H1 (cell line): Measurements from ENCODE around the gene TEF. TPM values are rescaled to one million over a fixed set of nuclear protein-coding genes. Genes with fewer than 3 reads are reported as not detected.

Experiments
- CTCF ChIA-PET: fragments of 300-600 bp; sonication (Branson Sonifier 250); formaldehyde crosslinking; loops from one replicate; lab custom pipeline; 2021; ENCODE audit not compliant: partially characterized antibody; lab: Charles Lee
- POLR2A ChIA-PET: fragments of 300-600 bp; sonication (Branson Sonifier 250); formaldehyde crosslinking; loops from one replicate; lab custom pipeline; 2021; ENCODE audit warnings: inconsistent platforms; ENCODE audit not compliant: partially characterized antibody; lab: Charles Lee
- DNase-seq, 2 experiments: peaks; one replicate each; pipeline versions ENCODE4 v3.0.0 to v3.0.0-alpha.2; 2010 to 2022; ENCODE audit warnings: low spot score in 2 of 2, low read depth in 1 of 2, mixed read lengths in 1 of 2
- FAIRE-seq: peaks from 2 replicates; lab custom pipeline; 2011; peaks lifted over from hg19 to GRCh38; lab: Jason Lieb, UNC
- H2AFZ ChIP-seq: 2 replicates; pipeline ENCODE4 v1.8.1; 2012; ENCODE audit warnings: low read length, inconsistent platforms
- H2AK5ac ChIP-seq: 2 replicates; pipeline ENCODE4 v1.6.1; 2013; ENCODE audit warnings: low read depth, low read length
- H2BK120ac ChIP-seq: replicated peaks from 2 replicates; pipeline ENCODE3; 2013; ENCODE audit warnings: low read depth, low read length, inconsistent platforms
- H2BK12ac ChIP-seq: 2 replicates; pipeline ENCODE4 v1.6.1; 2013; ENCODE audit warnings: low read depth, low read length
- H2BK15ac ChIP-seq: 2 replicates; pipeline ENCODE4 v1.6.1; 2013; ENCODE audit warnings: low read length
- H2BK20ac ChIP-seq: 2 replicates; pipeline ENCODE4 v1.6.1; 2013; ENCODE audit warnings: low read length
- H2BK5ac ChIP-seq: 2 replicates; pipeline ENCODE4 v1.6.1; 2013; ENCODE audit warnings: low read depth, low read length
- H3K14ac ChIP-seq: 2 replicates; pipeline ENCODE4 v1.6.1; 2013; ENCODE audit warnings: inconsistent platforms; ENCODE audit not compliant: insufficient read length
- H3K18ac ChIP-seq: 2 replicates; pipeline ENCODE4 v1.6.1; 2013; ENCODE audit warnings: low read length; ENCODE audit errors: extremely low read depth
- H3K23ac ChIP-seq: 2 replicates; pipeline ENCODE4 v1.6.1; 2013; ENCODE audit warnings: inconsistent platforms; ENCODE audit not compliant: insufficient read length
- H3K23me2 ChIP-seq: 2 replicates; pipeline ENCODE4 v1.6.1; 2013; ENCODE audit warnings: low read depth, low read length
- H3K27ac ChIP-seq: 2 replicates; pipeline ENCODE4 v1.6.1; 2011; ENCODE audit warnings: low read depth, low read length, inconsistent platforms
- H3K27me3 ChIP-seq, 4 experiments: replicated peaks in 1 of 4; 1 replicate in 1 of 4; 2 replicates in 3 of 4; pipeline versions ENCODE4 v1.6.1 to v1.8.1; 2011 to 2013; ENCODE audit warnings: low read length in 3 of 4, mild to moderate bottlenecking in 3 of 4, inconsistent platforms in 2 of 4, mixed read lengths in 2 of 4, moderate library complexity in 1 of 4; ENCODE audit not compliant: control insufficient read depth in 3 of 4, insufficient read depth in 3 of 4; ENCODE audit errors: extremely low read depth in 1 of 4
- H3K36me3 ChIP-seq, 4 experiments: 2 replicates each; pipeline versions ENCODE4 v1.6.1 to v1.8.1; 2011 to 2013; ENCODE audit warnings: mild to moderate bottlenecking in 4 of 4, low read length in 3 of 4, moderate library complexity in 2 of 4, control low read depth in 1 of 4, inconsistent platforms in 1 of 4; ENCODE audit not compliant: insufficient read depth in 4 of 4, control insufficient read depth in 2 of 4
- H3K4ac ChIP-seq: replicated peaks from 2 replicates; pipeline ENCODE3; 2013; ENCODE audit warnings: low read length, low read depth, mixed read lengths, inconsistent platforms; ENCODE audit not compliant: insufficient read length
- H3K4me1 ChIP-seq, 4 experiments: replicated peaks in 1 of 4; 1 replicate in 1 of 4; 2 replicates in 3 of 4; pipeline versions ENCODE4 v1.6.1 to v1.8.1; 2011 to 2013; ENCODE audit warnings: low read length in 3 of 4, inconsistent platforms in 2 of 4, mixed read lengths in 1 of 4; ENCODE audit not compliant: insufficient read depth in 4 of 4, control insufficient read depth in 3 of 4
- H3K4me2 ChIP-seq, 2 experiments: 2 replicates each; pipeline versions ENCODE4 v1.6.1 to v1.8.1; 2011 to 2013; ENCODE audit warnings: low read depth in 2 of 2, low read length in 2 of 2, control low read depth in 1 of 2, inconsistent platforms in 1 of 2, mild to moderate bottlenecking in 1 of 2; ENCODE audit not compliant: insufficient read depth in 1 of 2
- H3K4me3 ChIP-seq, 4 experiments: fragments of 200-600, 300-600 bp in 1 of 4; sonication (generic), shearing (Covaris generic), sonication (Bioruptor Twin) in 1 of 4; 2 replicates each; pipeline versions ENCODE4 v1.5.1 to v1.8.1; 2011 to 2016; ENCODE audit warnings: low read length in 4 of 4, low read depth in 3 of 4, control low read depth in 2 of 4, inconsistent platforms in 2 of 4, mild to moderate bottlenecking in 2 of 4, mixed read lengths in 1 of 4, moderate library complexity in 1 of 4; ENCODE audit not compliant: insufficient read depth in 2 of 4; ENCODE audit errors: extremely low read depth in 1 of 4
- H3K56ac ChIP-seq: replicated peaks from 2 replicates; pipeline ENCODE3; 2013; ENCODE audit warnings: low read depth, mild to moderate bottlenecking, mixed read lengths, low read length, inconsistent platforms; ENCODE audit not compliant: insufficient read length
- H3K79me1 ChIP-seq: 2 replicates; pipeline ENCODE4 v1.6.1; 2013; ENCODE audit warnings: low read depth, low read length, control low read depth
- H3K79me2 ChIP-seq, 2 experiments: 2 replicates each; pipeline versions ENCODE4 v1.6.1 to v1.8.1; 2012 to 2013; ENCODE audit warnings: low read length in 2 of 2, mild to moderate bottlenecking in 2 of 2, inconsistent platforms in 1 of 2; ENCODE audit not compliant: insufficient read depth in 2 of 2, control insufficient read depth in 1 of 2
- H3K9ac ChIP-seq, 4 experiments: replicated peaks in 1 of 4; 1 replicate in 1 of 4; 2 replicates in 3 of 4; pipeline versions ENCODE4 v1.6.1 to v1.8.1; 2011 to 2013; ENCODE audit warnings: low read depth in 3 of 4, low read length in 3 of 4, control low read depth in 2 of 4, mild to moderate bottlenecking in 2 of 4, moderate library complexity in 2 of 4, inconsistent platforms in 1 of 4; ENCODE audit errors: extremely low read depth in 1 of 4
- H3K9me3 ChIP-seq, 2 experiments: 2 replicates each; pipeline versions ENCODE4 v1.6.1 to v1.8.1; 2012 to 2013; ENCODE audit warnings: mild to moderate bottlenecking in 2 of 2, moderate library complexity in 2 of 2, control low read depth in 1 of 2, inconsistent platforms in 1 of 2, low read depth in 1 of 2, low read length in 1 of 2, mixed read lengths in 1 of 2; ENCODE audit not compliant: insufficient read depth in 2 of 2
- H4K20me1 ChIP-seq, 2 experiments: replicated peaks in 1 of 2; 2 replicates each; pipeline versions ENCODE3 to v1.8.1; 2011 to 2013; ENCODE audit warnings: inconsistent platforms in 2 of 2, low read length in 2 of 2, mild to moderate bottlenecking in 1 of 2; ENCODE audit not compliant: insufficient read depth in 2 of 2, control insufficient read depth in 1 of 2
- H4K5ac ChIP-seq: 2 replicates; pipeline ENCODE4 v1.6.1; 2013; ENCODE audit warnings: low read length, low read depth, mixed read lengths, inconsistent platforms; ENCODE audit not compliant: insufficient read length
- H4K8ac ChIP-seq: 2 replicates; pipeline ENCODE4 v1.8.0; 2013; ENCODE audit warnings: mild to moderate bottlenecking, moderate library complexity, low read length, inconsistent platforms; ENCODE audit not compliant: insufficient read depth; ENCODE audit errors: extremely low read depth
- H4K91ac ChIP-seq: replicated peaks from 2 replicates; pipeline ENCODE3; 2013; ENCODE audit warnings: low read length, mixed read lengths, inconsistent platforms; ENCODE audit not compliant: insufficient read length
- BCL11A ChIP-seq, 2 experiments: IDR thresholded peaks; one replicate each; pipeline ENCODE4 v1.6.1; 2011; ENCODE audit warnings: low read depth in 2 of 2, low read length in 2 of 2, mild to moderate bottlenecking in 2 of 2
- GABPA ChIP-seq: IDR thresholded peaks from 2 replicates; pipeline ENCODE4 v1.6.1; 2011; ENCODE audit warnings: mild to moderate bottlenecking, low read length, moderate library complexity, borderline replicate concordance; ENCODE audit not compliant: insufficient read depth
- MAFK ChIP-seq: IDR thresholded peaks from 2 replicates; pipeline ENCODE4 v1.6.1; 2012; ENCODE audit warnings: low read depth, mild to moderate bottlenecking, improper control_type of control experiment, low read length
- MAX ChIP-seq: IDR thresholded peaks from 2 replicates; pipeline ENCODE4 v1.6.1; 2012; ENCODE audit warnings: inconsistent platforms
- PHF8 ChIP-seq: fragments of 200-600 bp; sonication (generic); conservative IDR thresholded peaks from 2 replicates; pipeline ENCODE4 v1.7.1; 2012; ENCODE audit warnings: low read depth, mild to moderate bottlenecking, inconsistent platforms, low read length, moderate library complexity
- POLR2A ChIP-seq, 2 experiments: IDR thresholded peaks; 1 replicate in 1 of 2; 2 replicates in 1 of 2; pipeline ENCODE4 v1.6.1; 2011; ENCODE audit warnings: low read depth in 2 of 2, low read length in 2 of 2, mild to moderate bottlenecking in 2 of 2; ENCODE audit errors: control extremely low read depth in 1 of 2
- RAD21 ChIP-seq, 2 experiments: IDR thresholded peaks in 1 of 2; conservative IDR thresholded peaks in 1 of 2; 2 replicates each; pipeline ENCODE4 v1.6.1; 2011; ENCODE audit warnings: low read depth in 2 of 2, low read length in 2 of 2, improper control_type of control experiment in 1 of 2, inconsistent platforms in 1 of 2, mild to moderate bottlenecking in 1 of 2, moderate library complexity in 1 of 2
- SIN3A ChIP-seq, 2 experiments: IDR thresholded peaks in 1 of 2; conservative IDR thresholded peaks in 1 of 2; 2 replicates each; pipeline ENCODE4 v1.6.1; 2011 to 2012; ENCODE audit warnings: low read length in 2 of 2, improper control_type of control experiment in 1 of 2, low read depth in 1 of 2, mild to moderate bottlenecking in 1 of 2
- TAF1 ChIP-seq: IDR thresholded peaks from 2 replicates; pipeline ENCODE4 v1.6.1; 2011; ENCODE audit warnings: mild to moderate bottlenecking, low read depth, low read length
- WGBS, 2 experiments: shearing (Covaris generic) in 1 of 2; methylation state at CpG; one replicate each; pipeline versions ENCODE4 v1.1.6 to v1.1.7; 2013 to 2015; ENCODE audit warnings: low lambda C conversion rate in 2 of 2, mixed read lengths in 2 of 2, inconsistent platforms in 1 of 2, low coverage in 1 of 2, missing lambda C conversion rate in 1 of 2; ENCODE audit not compliant: insufficient replicate concordance in 2 of 2, insufficient coverage in 1 of 2, insufficient read length in 1 of 2; ENCODE audit errors: extremely low coverage in 1 of 2, missing lambda C conversion rate in 1 of 2; 5-methylcytosine and 5-hydroxymethylcytosine counted together
- polyA plus RNA-seq, 7 experiments: library from polyadenylated mRNA; depleted of rRNA in 3 of 7; stranded (reverse) in 5 of 7; unstranded in 2 of 7; fragments of >200 nt in 5 of 7; fragments of 200-250 nt in 2 of 7; gene quantifications; 1 replicate in 5 of 7; 2 replicates in 1 of 7; 4 replicates in 1 of 7; pipeline versions ENCODE4 v1.2.1 to v1.2.3, GENCODE V29; 2011 to 2013; ENCODE audit warnings: missing spikeins in 2 of 7, mixed read lengths in 2 of 7
- total RNA-seq: library from RNA; stranded (reverse); fragmentation: NEBNext Ultra II Directional; extraction: Animal tissue kit (Norgen Biotek cat#: 25700); gene quantifications from 2 replicates; pipeline ENCODE4 v1.2.1, GENCODE V29; 2021

The TEF gene
- total and polyA plus RNA-seq, 2 of the 8 experiments (the other 6 are each of a cell fraction or from before 2014, with no cell fraction given) = 7.4 to 9.0 TPM

GRCh38 chr22:41445129-41446056, 63.7 kb downstream of the TEF start:
- Histone ChIP-seq H3K79me2 (peaks cover 23 to 58% of the 10 kb centered on the region in 2 experiments), H2AFZ (no peak overlapping the region), H4K8ac (no peak overlapping the region), H2BK12ac (peak overlapping the region; percentile 51; the same call in 1 of the 2 replicates), H4K20me1 (peaks cover 7 to 9% of the 10 kb centered on the region in 2 experiments), H3K14ac (peak overlapping the region; percentile 20), H3K4me2 (peak overlapping the region; percentile 88 to 100), H3K23me2 (peaks cover 29% of the 10 kb centered on the region), H3K27ac (peak overlapping the region; percentile 96), H3K36me3 (peaks cover 0 to 17% (median 5%) of the 10 kb centered on the region in 4 experiments; a peak in 5 of 8 replicates), H3K56ac (no peak overlapping the region), H3K23ac (no peak overlapping the region), H2BK120ac (no peak overlapping the region), H3K18ac (peak overlapping the region; percentile 26; the same call in 1 of the 2 replicates), H3K9me3 (no peaks in the 10 kb centered on the region), H3K4me1 (peaks cover 0 to 7% (median 4%) of the 10 kb centered on the region in 4 experiments; a peak in 5 of 7 replicates), H3K79me1 (peaks cover 6% of the 10 kb centered on the region; the same call in 1 of the 2 replicates), H3K4me3 (peak overlapping the region; percentile 67 to 100 (median 96)), H3K27me3 (no peaks in the 10 kb centered on the region), H2BK5ac (peak overlapping the region; percentile 94), H2BK15ac (no peak overlapping the region), H4K5ac (peak overlapping the region; percentile 45), H3K9ac (peak overlapping the region; percentile 85 to 96 (median 94)), H2AK5ac (no peak overlapping the region), H4K91ac (no peak overlapping the region), H3K4ac (peak overlapping the region; percentile 6), H2BK20ac (no peak overlapping the region)
- CTCF ChIA-PET = interaction anchor here (0.8 to 2.9 kb wide), 12 partner anchors 9 to 89 kb away, joined by 3 to 16 read pairs (median 7); partner anchors contain the start of genes ACO2 and PHF5A
- FAIRE-seq (no peak), DNase-seq (peak in 1 of 2 experiments; percentile 55)
- POLR2A ChIA-PET = interaction anchor here (0.7 to 28.8 kb wide), 30 partner anchors 10 to 220 kb away, joined by 3 to 887 read pairs (median 12); partner anchors contain the start of genes ACO2, PHF5A, PMM1 and RANGAP1
- 2% methylated on average over 20 of the region's 22 CpGs; no CpG with 5 or more reads in 1 of the 2 experiments for WGBS, 2 experiments
- TF ChIP-seq GABPA (no peak), SIN3A (conservative IDR thresholded peaks at IDR 0.05 in 1 of 2, IDR thresholded peaks at IDR 0.05 in 1 of 2; ENCODE audit: low read depth in 1 of 2, low read length in 2 of 2) (peak in 1 of 2 experiments; percentile 65; a peak in 2 of 4 replicates), TAF1 (peak; percentile 41; the same call in 1 of the 2 replicates), RAD21 (IDR thresholded peaks at IDR 0.05 in 1 of 2, conservative IDR thresholded peaks at IDR 0.05 in 1 of 2; ENCODE audit: low read depth in 2 of 2, low read length in 2 of 2) (no peak), POLR2A (IDR thresholded peaks at IDR 0.05; ENCODE audit: control extremely low read depth in 1 of 2, low read depth in 2 of 2, low read length in 2 of 2) (peak in 1 of 2 experiments; percentile 16; a peak in 1 of 3 replicates), PHF8 (0 out of 2 replicates have a peak, but pooled peaks have one; percentile 6), MAX (no peak), BCL11A (IDR thresholded peaks at IDR 0.05; ENCODE audit: low read depth in 2 of 2, low read length in 2 of 2) (no peak), MAFK (no peak)
